T-helper 2 cell treated with Interferon-gamma antibody and Interleukin-4, amounts not matched to agents 100 ng/mL and 5 ng/mL, for 36 hours (primary cell): ENCODE measurements around the gene SLC15A4. TPM values are rescaled to one million over a fixed set of nuclear protein-coding genes. Genes with fewer than 3 reads are reported as not detected.

Experiments used
- intact Hi-C: fragments of 100-400 bp; cut with micrococcal nuclease; formaldehyde crosslinking; loops from one replicate; pipeline ENCODE4 v1.15.1; 2023
- total RNA-seq: library from RNA; stranded (reverse); gene quantifications from 2 replicates; pipeline ENCODE4 v1.2.3, GENCODE V29; 2022

Gene SLC15A4
- total RNA-seq, 1 donor from 2014 or later, result 27.2 TPM

GRCh38 chr12:128766738-128767501 lies 56.8 kb downstream of the SLC15A4 start:
- intact Hi-C loops, result no loop called here

DNA sequence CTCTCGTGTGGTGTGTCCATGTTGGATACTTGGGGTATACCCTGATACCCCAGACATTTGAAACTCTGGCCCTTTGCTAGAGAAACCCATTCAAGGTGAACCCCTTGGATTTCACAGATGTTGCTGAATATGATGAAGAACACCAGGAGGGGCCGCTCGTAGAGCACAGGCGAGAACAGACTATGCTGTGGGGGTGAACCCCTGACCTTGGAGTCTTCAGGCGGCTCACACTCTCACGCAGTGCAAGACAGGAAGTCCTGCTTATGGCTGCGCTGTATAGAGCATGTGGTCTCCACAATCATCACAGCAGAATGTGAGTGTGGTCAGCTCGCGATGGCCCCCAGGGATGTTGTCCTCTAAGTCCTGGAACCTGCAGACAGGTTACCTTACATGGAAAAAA lies 60.4 kb downstream of the SLC15A4 start:
- intact Hi-C loops, result no loop called here

GRCh38 chr12:128761379-128761790 lies 62.4 kb downstream of the SLC15A4 start:
- intact Hi-C loops, result no loop called here

DNA sequence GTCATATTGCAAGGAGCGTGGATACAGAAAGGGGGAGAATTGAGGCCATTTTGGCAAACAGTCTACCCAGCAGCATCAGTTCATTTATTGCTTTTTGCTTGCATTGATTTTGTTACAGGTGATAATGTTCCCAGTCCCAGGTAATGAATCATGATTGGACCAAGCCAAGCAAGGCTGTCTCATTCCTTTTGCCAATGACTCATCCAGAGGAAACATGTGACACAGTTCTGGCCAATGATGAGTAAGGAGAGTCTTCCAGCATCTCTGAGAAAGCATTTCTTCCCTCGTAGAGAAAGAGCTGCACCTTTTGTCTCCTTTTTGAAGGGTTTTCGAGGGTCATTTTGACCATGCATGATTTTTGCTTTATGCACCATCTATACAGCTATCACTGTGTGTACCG lies 68.2 kb downstream of the SLC15A4 start:
- intact Hi-C loops, result no loop called here

- intact Hi-C loops, result no loop called here
Observed at GRCh38 chr12:128754275-128754674, 69.5 kb downstream of the SLC15A4 start.

- intact Hi-C loops, result no loop called here
Observed at GRCh38 chr12:128753438-128753837, 70.3 kb downstream of the SLC15A4 start.

DNA sequence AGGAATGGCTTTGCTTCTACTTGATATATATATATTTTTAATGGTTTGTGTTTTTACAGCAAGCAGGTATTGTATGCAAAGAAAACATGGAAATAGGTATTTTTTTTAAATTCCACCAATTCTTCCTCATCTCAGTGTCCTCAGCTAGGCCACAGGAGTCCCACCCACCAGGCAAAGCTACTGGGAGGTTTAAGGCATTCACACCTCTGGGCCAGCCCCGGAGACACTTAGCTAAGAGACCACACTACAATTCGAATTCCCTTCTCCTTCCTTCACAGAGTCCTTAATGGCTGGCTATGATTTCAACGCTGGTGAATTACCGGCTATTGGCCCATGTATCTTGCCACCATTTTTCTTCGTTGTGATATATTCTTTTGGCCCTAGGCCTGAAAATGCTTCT lies 71.4 kb downstream of the SLC15A4 start:
- intact Hi-C loops, result no loop called here

DNA sequence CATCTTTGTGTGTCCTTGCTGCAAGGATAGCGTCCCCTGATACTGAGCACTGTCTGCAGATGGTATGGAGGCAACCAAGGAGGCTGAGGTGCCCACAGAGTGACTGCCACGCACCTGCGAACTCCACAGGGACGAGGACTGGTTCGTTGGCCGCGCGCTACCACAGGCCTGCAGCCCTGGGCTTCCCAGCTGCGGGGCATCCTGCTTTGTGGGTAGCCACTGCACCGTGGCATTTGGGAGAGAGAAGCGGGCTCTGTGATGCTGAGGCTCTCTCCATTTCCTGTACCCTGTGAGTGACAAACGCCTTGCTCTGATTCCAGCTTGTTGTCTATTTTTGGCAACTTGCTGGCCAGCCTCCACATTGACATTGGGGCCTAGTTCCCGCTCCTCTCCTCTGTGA lies 76.3 kb downstream of the SLC15A4 start:
- intact Hi-C loops, result no loop called here

DNA sequence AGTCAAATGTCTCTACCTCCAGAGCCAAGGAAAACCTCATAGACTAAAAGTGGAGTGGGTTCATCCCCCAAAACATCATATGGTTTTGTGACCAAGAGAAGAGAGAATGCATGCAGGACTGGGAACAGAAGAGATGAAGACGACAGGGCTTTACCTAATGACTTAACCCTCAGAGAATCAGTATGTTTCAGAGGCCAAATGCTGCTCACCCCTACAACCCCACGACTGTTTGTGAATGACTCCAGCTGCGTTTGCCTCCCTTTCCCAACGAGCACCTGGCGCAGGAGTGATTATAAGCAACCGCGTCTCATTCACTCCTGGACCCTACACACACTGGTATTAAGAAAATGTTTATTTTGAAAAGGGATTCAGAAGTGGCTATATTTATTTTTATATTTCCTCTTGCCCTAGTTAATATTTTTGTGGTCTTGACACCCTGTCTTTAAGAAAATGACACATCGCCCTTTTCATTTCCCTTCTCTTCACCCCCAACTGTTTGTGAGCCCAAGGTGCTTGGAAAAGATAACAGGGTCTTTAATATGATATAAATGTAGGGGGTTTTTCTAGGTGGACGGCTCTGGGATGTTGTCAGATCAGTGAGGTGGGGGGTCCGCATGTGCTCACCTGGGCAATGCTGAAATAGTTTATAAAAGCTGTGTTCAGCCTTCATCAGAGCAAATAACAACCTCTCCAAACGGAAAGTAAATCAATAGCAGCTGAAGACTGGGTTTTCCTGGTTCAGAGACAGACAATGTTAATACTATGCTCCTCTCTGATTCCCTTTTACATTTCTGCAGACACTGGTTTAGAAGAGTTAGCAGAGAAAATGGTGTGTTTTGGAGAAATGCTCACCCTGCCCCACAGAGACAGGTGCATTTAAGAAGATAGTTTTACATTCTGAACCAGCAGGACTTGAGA lies 77.7 kb downstream of the SLC15A4 start:
- intact Hi-C loops, result no loop called here

DNA sequence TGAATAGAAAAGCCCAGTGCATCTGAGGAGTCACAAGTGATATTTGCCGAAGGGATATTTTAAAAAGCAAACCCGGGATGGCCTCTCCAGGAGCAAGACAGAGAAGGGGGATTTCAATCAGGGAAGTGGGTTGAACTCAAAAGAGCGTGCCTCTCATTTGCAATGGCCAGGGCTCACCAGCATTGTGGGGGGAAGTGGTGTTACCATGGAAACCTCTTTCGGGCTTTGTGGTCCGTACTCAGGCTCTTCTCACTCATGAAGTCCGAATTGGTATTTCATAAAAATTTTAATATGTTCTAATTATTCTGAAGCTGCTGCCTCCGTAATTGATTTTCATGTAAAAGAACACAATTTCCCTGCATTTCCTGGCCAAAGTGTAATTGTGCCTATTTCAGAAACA lies 79.8 kb downstream of the SLC15A4 start:
- intact Hi-C loops, result no loop called here

Other genes starting within 250 kb of the SLC15A4 start
- 1.0 TPM in 2 replicates for gene GLT1D1, start 29.5 kb upstream of the SLC15A4 start, total RNA-seq